ENCODE results near the gene DCHS2.

DCHS2 gene

DNA sequence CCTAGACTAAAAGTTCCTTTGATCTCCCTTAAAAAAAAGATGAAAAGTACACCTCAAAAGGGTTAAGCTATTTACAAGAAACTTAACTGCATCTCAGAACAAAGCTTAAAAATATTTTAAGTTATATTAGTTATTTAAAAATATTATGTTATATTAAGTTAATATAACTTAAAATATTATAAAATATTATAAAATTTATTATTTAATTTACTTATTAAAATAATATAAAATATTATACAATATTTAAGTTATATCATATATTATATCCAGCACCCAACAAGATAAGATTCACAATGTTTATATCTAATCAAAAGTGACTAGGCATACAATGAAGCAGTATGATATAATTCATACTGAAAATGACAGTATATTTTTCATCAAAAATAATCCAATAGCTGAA is 296.9 kb downstream of the DCHS2 start:
- no peak for DNase-seq (ENCODE audit: low spot score)

DNA sequence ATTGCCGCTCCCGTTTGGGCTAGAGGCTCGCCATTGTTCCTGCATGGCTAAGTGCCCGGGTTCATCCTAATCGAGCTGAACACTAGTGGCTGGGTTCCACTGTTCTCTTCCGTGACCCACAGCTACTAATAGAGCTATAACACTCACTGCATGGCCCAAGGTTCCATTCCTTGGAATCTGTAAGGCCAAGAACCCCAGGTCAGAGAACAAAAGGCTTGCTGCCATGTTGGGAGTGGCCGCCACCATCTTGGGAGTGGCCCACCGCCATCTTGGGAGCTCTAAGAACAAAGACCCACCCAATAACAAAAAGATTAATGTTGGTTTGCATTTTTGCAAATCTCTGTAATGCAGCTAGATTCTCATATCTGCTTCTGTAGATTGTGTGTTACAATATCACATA is 299.0 kb downstream of the DCHS2 start:
- no peak for DNase-seq (ENCODE audit: low spot score)

DNA sequence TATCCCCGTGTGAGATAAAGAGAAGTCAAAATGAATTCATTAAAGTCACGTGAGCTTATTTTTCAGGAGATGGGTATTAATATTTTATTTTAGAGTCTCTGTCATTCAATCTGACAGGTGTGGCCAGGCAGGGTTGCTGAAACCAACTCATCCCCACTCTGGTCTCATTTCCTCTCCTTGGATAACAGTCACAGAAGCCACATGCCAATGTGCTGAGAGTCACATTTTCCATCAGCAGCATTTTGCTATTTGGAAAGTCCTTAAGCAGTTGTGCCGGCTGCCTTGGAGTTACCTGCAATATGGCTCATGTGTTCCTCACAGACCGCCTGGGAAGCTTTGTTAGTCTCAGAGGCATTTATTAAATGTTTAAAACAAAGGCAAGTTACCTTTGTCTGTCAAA is 302.3 kb downstream of the DCHS2 start:
- no peak for DNase-seq (ENCODE audit: low spot score)

DNA sequence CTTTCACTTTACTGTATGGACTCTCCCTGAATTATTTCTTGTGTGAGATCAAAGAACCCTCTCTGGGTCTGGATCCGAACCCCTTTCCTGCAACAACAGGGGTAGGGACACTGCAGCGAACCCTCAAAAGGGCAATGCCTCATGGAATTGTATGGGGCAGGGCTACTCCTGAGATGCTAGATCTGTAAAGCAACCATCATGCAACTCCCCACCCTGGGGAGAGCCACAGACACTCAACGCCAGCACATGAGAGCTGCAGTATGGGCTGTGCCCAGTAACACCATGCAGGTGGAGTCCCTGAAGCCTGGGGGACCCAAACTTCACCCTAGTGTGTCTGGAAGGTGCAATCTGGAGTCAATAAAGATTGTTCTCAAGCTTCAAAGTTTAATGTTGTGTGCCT is 304.7 kb downstream of the DCHS2 start:
- DNase-seq (ENCODE audit: low spot score), result no peak

DNA sequence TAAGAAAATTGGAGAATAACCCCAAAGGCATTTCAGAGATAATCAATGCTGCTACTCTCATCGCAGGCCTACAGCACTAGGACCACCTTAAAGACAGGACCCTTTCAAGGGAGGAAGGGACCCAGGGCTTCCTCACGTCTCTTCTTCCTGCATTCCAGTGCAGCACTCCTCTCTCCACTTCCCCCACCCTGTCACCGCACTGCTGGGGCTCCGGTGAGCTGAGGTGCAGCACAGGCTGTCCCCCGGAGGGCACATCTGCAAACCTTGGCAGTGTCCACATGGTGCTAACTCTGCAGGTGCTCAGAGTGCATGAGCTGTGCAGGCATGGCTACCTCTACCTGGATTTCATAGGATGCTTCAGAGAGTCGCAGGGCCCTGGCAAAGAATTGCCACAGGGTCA is 305.6 kb downstream of the DCHS2 start:
- no peak for DNase-seq (ENCODE audit: low spot score)

DNA sequence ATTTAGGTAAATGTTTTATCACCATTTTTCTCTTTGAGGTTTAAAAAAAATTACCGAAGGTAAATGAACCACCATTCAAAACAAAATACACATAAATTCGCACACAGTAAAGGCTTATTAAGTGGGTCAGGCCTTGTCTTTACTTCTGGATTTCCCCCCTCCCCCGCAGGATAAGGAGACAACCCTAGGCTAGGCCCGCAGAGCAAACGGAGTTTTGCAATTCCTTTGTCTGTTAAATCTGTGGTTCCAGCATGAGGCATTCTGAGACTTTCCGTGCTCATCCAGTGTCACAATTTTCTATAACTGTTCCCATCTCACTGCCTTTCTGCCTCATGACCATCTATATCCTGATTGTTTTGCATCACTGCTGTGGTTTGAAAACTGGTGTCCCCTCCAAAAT is 307.4 kb downstream of the DCHS2 start:
- no peak for DNase-seq (ENCODE audit: low spot score)

DNA sequence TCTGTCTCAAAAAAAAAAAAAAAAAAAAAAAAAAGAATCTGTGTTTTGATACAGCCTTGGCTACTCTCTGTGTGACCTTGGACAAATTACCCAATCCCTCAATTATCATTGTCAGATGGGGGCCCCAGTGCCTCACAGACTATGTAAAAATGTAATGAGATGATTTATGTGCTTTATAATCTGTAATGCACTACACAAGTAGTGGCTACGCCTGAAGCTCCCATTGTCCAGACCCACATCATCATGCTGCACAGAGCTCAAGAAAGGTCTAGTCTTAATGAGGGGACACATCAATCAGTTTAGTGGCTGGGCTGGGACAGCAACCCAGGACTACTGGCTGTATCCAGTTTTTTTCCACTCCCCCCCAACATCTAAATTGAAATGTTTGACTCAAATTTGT is 308.3 kb downstream of the DCHS2 start:
- DNase-seq (ENCODE audit: low spot score), result no peak
